UCSD-AML1 (cell line): Measurements from ENCODE around the gene RIMS1.

Experiments
- DNase-seq: peaks from one replicate; lab custom pipeline; 2025; ENCODE audit not compliant: unreplicated experiment; lab: John Stamatoyannopoulos, UW

The RIMS1 gene

DNA sequence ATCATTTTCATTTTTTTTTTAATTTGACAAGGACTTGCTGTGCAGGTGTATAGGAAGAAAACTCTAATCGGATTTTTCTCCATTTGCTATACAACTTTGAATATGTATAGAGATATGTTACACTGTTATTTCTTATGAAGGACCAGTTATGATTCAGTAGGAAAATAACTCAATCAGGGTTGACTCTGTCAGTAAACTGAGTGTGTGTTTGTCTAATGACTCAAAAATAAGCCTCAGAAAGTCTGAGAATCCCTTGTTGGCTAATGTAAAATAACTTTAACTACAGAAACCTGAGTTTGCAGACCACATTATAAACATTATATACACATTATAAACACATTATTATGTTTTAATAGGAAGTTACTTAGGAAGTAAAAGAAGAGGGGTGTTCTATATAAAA lies 352.6 kb downstream of the RIMS1 start:
- no peak for DNase-seq

GRCh38 chr6:72245565-72245964 lies 359.2 kb downstream of the RIMS1 start:
- no peak for DNase-seq

DNA sequence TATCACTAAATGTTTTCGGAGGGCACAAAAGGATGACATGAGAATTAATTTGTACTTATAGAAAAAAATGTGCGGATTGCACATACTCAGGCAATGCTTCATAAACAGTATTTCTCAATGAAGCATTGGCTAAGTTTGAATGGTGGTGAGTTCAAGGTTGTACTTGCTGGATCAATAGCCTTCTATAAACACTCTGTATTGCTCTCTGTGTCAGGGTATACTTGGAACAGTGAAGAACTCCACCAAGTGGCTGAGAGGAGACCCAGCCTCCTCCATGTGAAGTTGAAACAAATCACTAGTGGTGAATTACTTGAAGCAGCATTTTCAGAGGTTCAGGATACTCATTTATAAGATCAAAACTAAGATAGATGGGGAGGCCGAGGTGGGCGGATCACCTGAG lies 360.6 kb downstream of the RIMS1 start:
- no peak for DNase-seq

DNA sequence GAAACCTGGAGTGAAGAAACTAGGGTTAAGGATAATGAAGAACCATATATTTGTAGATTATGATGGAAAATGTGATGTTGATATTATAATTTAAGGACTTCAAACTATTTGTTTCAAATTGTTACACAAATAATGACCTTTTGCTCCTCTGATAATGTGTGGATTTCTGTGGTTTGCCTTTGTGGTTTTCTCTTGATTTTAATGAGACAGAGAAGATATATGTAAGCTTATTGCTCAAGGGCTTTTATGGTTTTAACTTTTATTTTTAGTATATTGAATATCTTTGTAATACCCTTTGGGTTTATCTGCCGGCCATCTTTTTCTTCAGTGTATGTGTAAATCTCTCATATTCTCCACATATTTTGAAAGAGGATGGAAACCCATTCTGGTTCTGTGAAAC lies 362.3 kb downstream of the RIMS1 start:
- no peak for DNase-seq

DNA sequence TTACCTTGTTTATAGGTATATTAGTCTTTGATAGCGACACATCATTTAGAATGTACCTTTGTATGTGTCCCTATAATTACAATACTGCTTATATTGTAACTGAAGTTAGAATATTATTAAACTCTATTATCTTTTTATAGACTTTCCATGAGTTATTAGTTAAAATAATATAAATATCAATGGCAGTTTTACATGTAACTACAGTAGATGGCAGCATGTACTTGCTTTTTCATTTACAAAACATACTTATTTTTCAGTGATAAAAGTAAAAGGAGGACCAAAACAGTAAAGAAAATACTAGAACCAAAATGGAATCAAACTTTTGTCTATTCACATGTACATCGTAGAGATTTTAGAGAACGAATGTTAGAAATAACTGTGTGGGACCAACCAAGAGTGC lies 364.3 kb downstream of the RIMS1 start:
- DNase-seq, result no peak

- no peak for DNase-seq
Observed at GRCh38 chr6:72260489-72260888, 374.1 kb downstream of the RIMS1 start.

DNA sequence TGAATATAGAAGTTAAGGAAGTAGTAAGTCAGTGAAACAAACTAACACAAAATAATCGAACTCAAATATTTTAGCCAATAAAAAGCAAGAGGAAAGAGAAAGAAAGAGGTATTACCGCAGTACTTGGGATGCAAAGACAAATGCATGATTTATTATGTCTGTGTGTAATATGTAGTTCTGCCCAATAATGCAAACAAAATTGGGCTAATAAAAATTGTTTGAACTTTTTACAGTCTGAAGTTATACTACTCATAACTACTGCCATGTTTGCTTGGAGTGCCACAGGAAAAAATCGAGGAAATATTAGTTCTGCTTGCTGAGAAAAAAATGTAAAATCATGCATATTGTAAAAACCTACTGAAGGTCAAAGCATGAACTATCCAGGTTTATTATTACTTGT lies 375.2 kb downstream of the RIMS1 start:
- no peak for DNase-seq

GRCh38 chr6:72262254-72262653 lies 375.9 kb downstream of the RIMS1 start:
- DNase-seq, result no peak

- DNase-seq, result no peak
Observed at GRCh38 chr6:72267470-72267869, 381.1 kb downstream of the RIMS1 start.

GRCh38 chr6:72271531-72271930 lies 385.2 kb downstream of the RIMS1 start:
- DNase-seq, result no peak

DNA sequence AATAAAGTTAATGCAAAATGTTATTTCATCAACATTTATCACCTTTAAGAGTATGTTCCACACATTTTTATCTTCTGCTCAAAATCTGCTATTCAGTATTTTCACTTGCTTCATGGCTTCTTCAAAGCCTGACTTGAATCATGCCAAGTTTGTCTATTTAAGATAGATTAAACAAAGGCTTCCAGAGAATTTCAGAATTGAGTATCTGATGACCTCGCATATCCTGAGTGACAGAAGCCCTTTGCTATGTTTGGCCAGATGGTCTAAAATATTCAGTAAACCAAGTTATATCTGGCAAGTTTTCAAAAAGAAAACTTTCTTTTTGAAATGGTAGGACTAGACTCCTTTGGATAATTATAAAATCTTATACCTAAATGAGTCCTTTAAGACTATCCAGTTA lies 386.6 kb downstream of the RIMS1 start:
- no peak for DNase-seq

- DNase-seq, result no peak
Observed at GRCh38 chr6:72275888-72276287, 389.5 kb downstream of the RIMS1 start.

GRCh38 chr6:72282201-72282600 lies 395.9 kb downstream of the RIMS1 start:
- no peak for DNase-seq

GRCh38 chr6:72283571-72283970 lies 397.2 kb downstream of the RIMS1 start:
- DNase-seq, result no peak

GRCh38 chr6:72286911-72287311 lies 400.6 kb downstream of the RIMS1 start:
- no peak for DNase-seq

DNA sequence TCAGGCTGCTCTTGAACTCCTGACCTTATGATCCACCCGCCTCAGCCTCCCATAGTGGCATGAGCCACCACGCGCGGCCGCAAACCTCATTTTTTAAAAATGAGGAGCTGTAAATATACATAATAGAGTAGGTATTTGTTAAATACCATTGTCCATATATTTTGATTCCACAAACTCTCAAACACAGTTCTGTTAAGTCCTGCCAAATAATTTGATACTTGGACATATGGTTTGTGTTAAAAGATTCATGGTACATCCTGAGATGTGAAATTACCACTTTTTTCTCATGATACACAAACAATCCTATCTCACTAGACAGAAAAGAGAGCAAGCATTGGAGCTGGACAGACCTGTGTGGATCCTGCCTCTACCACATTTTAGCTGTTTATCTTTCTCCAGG lies 401.5 kb downstream of the RIMS1 start:
- no peak for DNase-seq

DNA sequence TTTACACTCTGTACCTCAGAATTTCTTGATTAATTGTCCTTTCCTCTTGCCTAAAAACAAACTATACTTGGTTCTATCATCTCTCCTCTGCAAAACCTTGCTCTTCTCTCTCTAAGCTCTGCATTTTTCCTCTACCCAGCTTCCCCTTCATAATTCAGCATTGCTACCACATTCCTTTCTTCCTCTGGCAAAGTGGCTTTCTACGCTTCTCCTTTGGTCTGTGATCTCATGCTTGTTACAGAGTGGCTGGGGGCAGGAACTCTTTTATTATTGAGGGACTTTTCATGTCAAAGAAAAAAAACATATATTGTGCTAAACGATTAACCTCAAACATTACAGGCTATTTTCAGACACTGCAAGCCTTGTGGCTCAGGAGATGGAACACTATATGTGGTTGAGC lies 402.2 kb downstream of the RIMS1 start:
- DNase-seq, result no peak

- no peak for DNase-seq
Observed at GRCh38 chr6:72290620-72291019, 404.3 kb downstream of the RIMS1 start.

- DNase-seq, result no peak
Observed at GRCh38 chr6:72296375-72296774, 410.0 kb downstream of the RIMS1 start.

DNA sequence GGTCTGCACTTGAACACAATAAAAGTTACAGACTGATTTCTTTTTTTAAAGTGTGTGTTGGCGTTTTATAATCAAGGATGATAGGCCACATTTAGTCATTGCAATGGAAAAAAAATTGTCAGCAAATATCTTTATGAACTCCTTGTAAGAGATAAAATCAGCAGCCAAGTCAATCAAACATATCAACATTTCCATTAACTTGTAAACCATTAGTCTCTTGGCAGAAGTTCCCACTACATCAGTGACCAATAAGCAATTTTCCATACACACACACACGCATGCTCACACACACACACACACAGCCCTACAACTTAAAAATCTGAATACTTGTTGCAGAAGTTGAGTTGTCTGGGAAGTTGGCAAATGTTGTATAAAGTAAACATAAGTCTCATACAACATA lies 419.6 kb downstream of the RIMS1 start:
- no peak for DNase-seq

GRCh38 chr6:72316675-72317380 lies 430.5 kb downstream of the RIMS1 start:
- peak; percentile 6 for DNase-seq

GRCh38 chr6:72321788-72322187 lies 435.4 kb downstream of the RIMS1 start:
- no peak for DNase-seq

DNA sequence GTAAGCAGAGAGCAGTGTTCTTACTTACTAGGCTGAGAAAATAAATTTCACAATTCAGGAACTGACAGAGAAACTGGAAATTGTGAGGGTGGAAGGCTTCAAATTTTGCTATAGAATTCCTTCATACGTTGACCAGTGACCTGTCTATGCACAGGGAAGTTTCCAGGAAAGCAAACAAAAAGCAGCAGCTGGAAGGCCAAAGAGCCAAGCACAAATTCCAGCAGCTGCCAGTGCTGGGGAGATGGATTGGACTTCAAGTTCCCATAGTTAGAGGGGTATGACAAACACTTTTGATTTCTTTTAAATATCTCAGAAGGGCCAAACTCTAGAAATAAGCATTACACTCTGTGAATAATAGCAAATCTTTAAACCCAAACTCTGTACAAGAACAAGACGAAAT lies 436.4 kb downstream of the RIMS1 start:
- peak; percentile 1 for DNase-seq
